Heart right ventricle (tissue), 16 donors: Measurements from ENCODE around the gene C1orf74. TPM values are rescaled to one million over a fixed set of nuclear protein-coding genes. Genes with fewer than 3 reads are reported as not detected.

ENCODE experiments used
- ATAC-seq, 8 donors: fragments of 200-7000 bp; cut with Tn5 transposase; one replicate each; pipeline ENCODE4 v1.9.1; 2020; ENCODE audit warnings: mild to moderate bottlenecking in 8 of 8, moderate library complexity in 8 of 8, moderate number of reproducible peaks in 1 of 8
- DNase-seq, 2 donors: peaks; one replicate each; pipeline ENCODE4 v3.0.0-alpha.2; 2020
- H3K27ac ChIP-seq, 10 donors: fragments of 200-600 bp; sonication (generic) in 2 of 10; one replicate each; pipeline versions ENCODE4 v1.5.0 to v1.8.0; 2020 to 2022; ENCODE audit warnings: mild to moderate bottlenecking in 3 of 10
- H3K27me3 ChIP-seq, 7 donors: fragments of 200-600 bp; one replicate each; pipeline ENCODE4 v1.8.0; 2021 to 2022; ENCODE audit warnings: mild to moderate bottlenecking in 2 of 7
- H3K36me3 ChIP-seq, 9 donors: fragments of 200-600 bp; sonication (generic) in 1 of 9; one replicate each; pipeline versions ENCODE4 v1.5.0 to v1.8.0; 2020 to 2022; ENCODE audit warnings: mild to moderate bottlenecking in 2 of 9
- H3K4me1 ChIP-seq, 9 donors: fragments of 200-600 bp; sonication (generic) in 1 of 9; one replicate each; pipeline versions ENCODE4 v1.5.0 to v1.8.0; 2020 to 2022; ENCODE audit warnings: mild to moderate bottlenecking in 4 of 9
- H3K4me3 ChIP-seq, 10 donors: fragments of 200-600 bp; sonication (generic) in 2 of 10; one replicate each; pipeline versions ENCODE4 v1.5.0 to v1.8.0; 2020 to 2022; ENCODE audit warnings: mild to moderate bottlenecking in 7 of 10, moderate library complexity in 2 of 10
- H3K9me3 ChIP-seq, 11 donors: fragments of 200-600 bp in 10 of 11; sonication (generic) in 2 of 11; one replicate each; pipeline versions ENCODE4 v1.5.0 to v1.8.0; 2013 to 2022; ENCODE audit warnings: mild to moderate bottlenecking in 2 of 11, control low read depth in 1 of 11, moderate library complexity in 1 of 11
- WGBS, 2 donors: extraction: QIAGEN DNeasy Blood & Tissue Kit; methylation state at CpG; one replicate each; pipeline ENCODE4 v1.1.7; 2013; ENCODE audit warnings: inconsistent platforms in 1 of 2; 5-methylcytosine and 5-hydroxymethylcytosine counted together
- intact Hi-C, 10 donors: fragments of 100-400 bp; cut with DNase I; formaldehyde crosslinking; loops; one replicate each; pipeline versions ENCODE4 v1.11.1 to v1.14.2; 2022
- polyA plus RNA-seq, 2 donors: library from polyadenylated mRNA; stranded (reverse); fragments of 200-250 nt; gene quantifications; one replicate each; pipeline ENCODE4 v1.2.3, GENCODE V29; 2013
- total RNA-seq, 10 donors: library from RNA; stranded (reverse); fragmentation: NEBNext Ultra II Directional in 3 of 10; extraction: Animal tissue kit (Norgen Biotek cat#: 25700) in 3 of 10; gene quantifications; one replicate each; pipeline versions ENCODE4 v1.2.1 to v1.2.4, GENCODE V29; 2021 to 2023
- TF ChIP-seq, protein P1 (sequence below), 9 donors: fragments of 200-600 bp; sonication (generic) in 2 of 9; IDR thresholded peaks; one replicate each; pipeline versions ENCODE4 v1.5.0 to v1.8.0; 2021 to 2022; ENCODE audit warnings: antibody characterized with exemption in 9 of 9, mild to moderate bottlenecking in 5 of 9, moderate library complexity in 1 of 9
- donor health status: Arrhythmogenic right ventricular cardiomyopathy.
- donor health status: ischemic (EF 13 %, LVEDD 7.1; RV severe dilation, severe dysfunction).
- donor health status: healthy with polysubstance abuse.
- donor health status: DM: no; HTN: yes; CAD: no.
- donor health status: DM: no; HTN: no; CAD: no.
- donor health status: ischemic (EF 25% LVEDD 6.9; RV normal size, moderate dysfunction).
- donor health status: ischemic (EF 25% LVEDD 5.7; RV mildly dilated, moderate dysfunction).
- donor health status: healthy.
- donor health status: DM: yes; HTN: yes; CAD: no.
- donor health status: Ischemic cardiomyopathy.
- donor health status: ischemic (EF 35%, LVEDD 5.7; RV mildly dilated, moderate dysfunction).
- donor health status: nonischemic (EF 11% LVEDD 7.7; RV severe dilation, severe dysfunction).
- donor health status: DM: yes; HTN: yes; CAD: no.
- donor health status: PGD.
- donor health status: ischemic (EF 29% LVEDD 5.4; RV normal size, mild dysfunction).
- donor health status: nonischemic (EF 23%, LVEDD 6.1; RV moderate dilation, normal function).

Gene C1orf74
- total and polyA plus RNA-seq, 12 donors, result 1.0 to 2.8 (median 1.8) TPM

DNA sequence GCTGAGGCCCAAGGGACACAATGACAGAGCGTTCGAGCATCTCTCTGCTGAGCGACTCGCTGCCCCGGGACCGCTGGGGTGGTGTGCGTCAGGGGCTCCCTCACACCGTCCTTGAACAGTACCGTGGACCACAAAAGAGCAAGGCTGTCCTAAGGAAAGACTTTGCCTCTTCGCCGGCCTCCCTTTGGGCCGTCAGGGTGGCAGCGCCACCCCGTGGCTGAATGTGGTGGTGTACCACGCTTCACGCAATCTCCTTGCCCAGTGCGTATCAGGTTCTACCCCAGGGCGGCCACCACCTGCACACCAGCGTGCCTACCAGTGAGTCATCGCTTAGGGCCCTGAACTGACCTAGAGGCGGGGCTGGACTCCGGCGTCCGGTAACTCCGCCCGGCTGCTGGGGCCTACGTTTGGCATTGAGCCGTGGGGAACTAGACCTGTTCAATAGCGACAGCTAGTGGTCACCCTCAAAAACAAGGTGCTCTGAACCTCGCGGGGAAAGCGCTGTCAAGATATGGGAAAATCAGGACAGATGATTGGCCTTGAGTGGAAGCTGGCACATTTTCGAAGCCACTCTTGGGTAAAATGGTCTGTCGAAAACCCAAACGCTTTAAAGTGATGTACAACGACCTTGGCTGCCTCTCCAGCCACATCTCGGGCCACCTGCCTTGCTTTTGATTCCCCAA, 36.6 kb downstream of the C1orf74 start:
- Histone ChIP-seq H3K4me1 (peaks cover under 1 to 49% (median 30%) of the 10 kb centered on the region in 9 donors), H3K9me3 (no peaks in the 10 kb centered on the region), H3K27me3 (no peaks in the 10 kb centered on the region), H3K36me3 (no peaks in the 10 kb centered on the region), H3K27ac (peak overlapping the region in 9 of 10 donors; percentile 46 to 69 (median 55)), H3K4me3 (peak overlapping the region in 7 of 10 donors; percentile 15 to 44 (median 41))
- intact Hi-C loops, result loop anchor here (2.0 to 10.0 kb wide), 17 partner anchors 40 to 173 kb away; no protein-coding TSS in a partner anchor
- ATAC-seq (peak; percentile 95 to 99 (median 98)), DNase-seq (peak; percentile 87 to 91)
- 12 to 14% methylated on average over 37 of the region's 37 CpGs for WGBS, 2 donors
- TF ChIP-seq, protein P1, sequence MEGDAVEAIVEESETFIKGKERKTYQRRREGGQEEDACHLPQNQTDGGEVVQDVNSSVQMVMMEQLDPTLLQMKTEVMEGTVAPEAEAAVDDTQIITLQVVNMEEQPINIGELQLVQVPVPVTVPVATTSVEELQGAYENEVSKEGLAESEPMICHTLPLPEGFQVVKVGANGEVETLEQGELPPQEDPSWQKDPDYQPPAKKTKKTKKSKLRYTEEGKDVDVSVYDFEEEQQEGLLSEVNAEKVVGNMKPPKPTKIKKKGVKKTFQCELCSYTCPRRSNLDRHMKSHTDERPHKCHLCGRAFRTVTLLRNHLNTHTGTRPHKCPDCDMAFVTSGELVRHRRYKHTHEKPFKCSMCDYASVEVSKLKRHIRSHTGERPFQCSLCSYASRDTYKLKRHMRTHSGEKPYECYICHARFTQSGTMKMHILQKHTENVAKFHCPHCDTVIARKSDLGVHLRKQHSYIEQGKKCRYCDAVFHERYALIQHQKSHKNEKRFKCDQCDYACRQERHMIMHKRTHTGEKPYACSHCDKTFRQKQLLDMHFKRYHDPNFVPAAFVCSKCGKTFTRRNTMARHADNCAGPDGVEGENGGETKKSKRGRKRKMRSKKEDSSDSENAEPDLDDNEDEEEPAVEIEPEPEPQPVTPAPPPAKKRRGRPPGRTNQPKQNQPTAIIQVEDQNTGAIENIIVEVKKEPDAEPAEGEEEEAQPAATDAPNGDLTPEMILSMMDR (IDR thresholded peaks at IDR 0.05), result peak; percentile 77 to 96 (median 92)

DNA sequence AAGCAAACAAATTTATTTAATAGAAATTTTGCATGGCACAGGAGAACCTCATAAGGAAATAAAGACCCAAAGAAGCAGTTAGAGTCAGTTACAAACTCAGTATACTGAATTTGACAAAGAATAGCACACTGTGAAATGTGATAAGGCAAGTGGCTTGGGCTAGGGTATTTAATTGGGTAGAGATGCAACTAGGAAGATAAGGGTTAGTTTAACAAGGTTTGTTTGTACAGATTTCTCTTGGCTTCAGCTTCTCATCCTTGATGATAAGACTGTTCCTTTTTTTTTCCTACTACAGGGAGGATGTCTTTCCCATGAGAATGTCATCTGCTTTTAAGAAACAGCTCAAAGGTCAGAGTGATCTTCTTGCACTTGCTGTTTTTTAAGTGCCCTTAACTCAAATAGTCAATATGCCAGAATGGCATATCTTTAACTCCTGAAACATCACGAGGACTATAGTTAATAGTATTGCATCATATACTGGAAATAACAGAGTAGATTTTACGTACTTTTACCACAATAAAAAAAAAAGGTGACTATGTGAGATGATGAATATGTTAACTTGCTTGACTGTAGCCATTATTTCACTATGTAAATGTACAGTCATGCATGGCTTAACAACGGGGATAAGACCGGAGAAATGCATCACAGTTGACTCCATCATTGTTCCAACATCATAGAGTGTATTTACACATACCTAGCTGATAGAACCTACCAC, 37.8 kb downstream of the C1orf74 start:
- Histone ChIP-seq H3K27ac (peak overlapping the region in 5 of 10 donors; percentile 3 to 53 (median 27)), H3K4me1 (peaks cover 5 to 51% (median 41%) of the 10 kb centered on the region in 9 donors), H3K9me3 (no peaks in the 10 kb centered on the region), H3K27me3 (no peaks in the 10 kb centered on the region), H3K4me3 (no peak overlapping the region), H3K36me3 (no peaks in the 10 kb centered on the region)
- TF ChIP-seq, protein P1 (IDR thresholded peaks at IDR 0.05), result no peak
- ATAC-seq (no peak), DNase-seq (no peak)
- intact Hi-C loops, result loop anchor here (2.0 to 10.0 kb wide), 15 partner anchors 39 to 172 kb away; no protein-coding TSS in a partner anchor
- WGBS, 2 donors, result 62 to 64% methylated on average over 4 of the region's 4 CpGs

DNA sequence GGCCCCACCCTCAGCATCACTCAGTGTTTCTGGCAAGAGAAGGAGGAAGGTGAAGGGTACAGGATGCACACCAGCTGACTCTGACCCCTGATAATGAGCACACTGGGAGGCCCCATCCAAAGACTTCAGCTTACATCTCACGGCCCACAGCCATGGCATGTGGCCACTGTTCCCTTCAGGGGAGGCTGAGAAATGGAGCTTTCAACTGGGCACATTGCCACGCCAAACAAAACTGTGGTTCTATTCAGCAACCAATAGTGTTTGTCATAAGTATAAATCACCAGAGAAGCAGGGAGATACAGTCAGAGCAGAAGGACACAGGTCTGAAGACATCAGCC, 41.2 kb downstream of the C1orf74 start:
- ATAC-seq (peak in 3 of 8 donors; percentile 2 to 34 (median 4)), DNase-seq (peak in 1 of 2 donors; percentile 37)
- Histone ChIP-seq H3K27me3 (no peaks in the 10 kb centered on the region), H3K9me3 (no peaks in the 10 kb centered on the region), H3K36me3 (no peaks in the 10 kb centered on the region), H3K27ac (peak overlapping the region in 9 of 10 donors; percentile 71 to 92 (median 83)), H3K4me3 (no peak overlapping the region), H3K4me1 (peaks cover 5 to 55% (median 34%) of the 10 kb centered on the region in 9 donors)
- TF ChIP-seq, protein P1 (IDR thresholded peaks at IDR 0.05), result no peak
- intact Hi-C loops, result loop anchor here in 5 of 10 donors (10.0 kb wide), 4 partner anchors 48 to 168 kb away; no protein-coding TSS in a partner anchor
- 42 to 45% methylated on average over 2 of the region's 2 CpGs for WGBS, 2 donors

DNA sequence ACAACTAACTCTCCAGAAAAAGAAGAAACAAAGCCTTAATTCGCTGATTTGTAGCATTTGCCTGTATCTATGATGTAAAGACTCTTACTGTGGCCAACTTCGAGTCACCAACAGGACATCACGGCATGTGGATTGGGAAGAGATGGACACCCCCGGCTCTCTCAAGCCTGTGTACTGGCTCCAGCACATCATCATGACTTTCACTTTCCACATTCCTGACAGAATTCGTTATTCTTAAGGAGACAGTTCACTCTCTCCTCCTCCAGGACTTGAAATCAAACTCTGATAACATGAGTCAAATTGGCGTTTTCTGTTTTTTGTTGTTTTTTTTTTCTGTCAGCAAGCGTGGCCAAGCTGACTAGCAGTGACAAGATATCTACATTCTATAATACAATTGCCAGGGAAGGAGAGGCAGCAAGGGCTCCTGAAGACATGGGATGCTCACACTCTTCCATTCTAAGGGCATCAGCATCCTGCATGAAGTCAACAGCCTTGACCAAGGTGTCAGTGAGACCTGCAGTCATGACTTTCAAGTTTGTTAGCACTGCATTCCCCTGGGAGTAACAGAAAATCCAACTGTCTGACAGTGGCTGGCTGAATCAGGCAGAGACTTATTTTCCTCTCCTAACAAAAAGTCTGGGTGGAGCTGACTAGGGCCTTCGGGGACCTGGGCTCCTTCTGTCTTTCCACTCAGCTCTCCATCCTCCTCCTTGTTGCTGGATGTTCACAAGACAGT, 41.8 kb downstream of the C1orf74 start:
- Histone ChIP-seq H3K9me3 (no peaks in the 10 kb centered on the region), H3K4me1 (peaks cover 5 to 49% (median 31%) of the 10 kb centered on the region in 9 donors), H3K4me3 (peak overlapping the region in 4 of 10 donors; percentile 4 to 27 (median 11)), H3K27me3 (no peaks in the 10 kb centered on the region), H3K27ac (peak overlapping the region; percentile 58 to 92 (median 82)), H3K36me3 (no peaks in the 10 kb centered on the region)
- intact Hi-C loops, result loop anchor here in 5 of 10 donors (10.0 kb wide), 4 partner anchors 48 to 168 kb away; no protein-coding TSS in a partner anchor
- DNase-seq (no peak), ATAC-seq (peak in 7 of 8 donors; percentile 31 to 68 (median 54))
- WGBS, 2 donors, result 31 to 36% methylated on average over 8 of the region's 8 CpGs
- TF ChIP-seq, protein P1 (IDR thresholded peaks at IDR 0.05), result no peak
